Diencephalon (tissue), 1 donor: ENCODE results near the gene PLCD3. TPM values are rescaled to one million over a fixed set of nuclear protein-coding genes. Genes with fewer than 3 reads are reported as not detected.

Source experiments
- small RNA-seq: library from RNA; depleted of rRNA; stranded (forward); fragments of <200 nt; gene quantifications from one replicate; pipeline ENCODE3, GENCODE V24; 2014
- total RNA-seq: library from RNA; depleted of rRNA; stranded (reverse); fragments of >200 nt; gene quantifications from one replicate; pipeline ENCODE4 v1.2.3, GENCODE V29; 2014

The PLCD3 gene
- 14.1 TPM for total RNA-seq

GRCh38 chr17:45132320-45132571, at the start of gene PLCD3:
Gene PLCD3, minus strand, starts transcription at chr17:45132515. Its CDS starts 105 bp downstream, at chr17:45132410.

GRCh38 chr17:45161288-45162024, 29.1 kb upstream of the PLCD3 start, which contains the start of gene HEXIM2:
Gene HEXIM2, plus strand, starts transcription at chr17:45161875. Its CDS starts 919 bp downstream, at chr17:45162794.

GRCh38 chr17:45148183-45149036, 16.1 kb upstream of the PLCD3 start, which contains the start of gene HEXIM1:
Gene HEXIM1, plus strand, starts transcription at chr17:45148475. Its CDS starts 716 bp downstream, at chr17:45149191.

GRCh38 chr17:45135192-45135977, 3.1 kb upstream of the PLCD3 start, which contains the start of gene ACBD4:
Gene ACBD4, plus strand, starts transcription at chr17:45135687. Its CDS starts 458 bp downstream, at chr17:45136145.

GRCh38 chr17:45060797-45061605, 71.3 kb downstream of the PLCD3 start, which contains the start of gene NMT1:
Gene NMT1, plus strand, starts transcription at chr17:45061317. Its CDS starts 13 bp downstream, at chr17:45061330.

Small RNA genes lying within 50 kb of the gene (small RNA-seq; reads per million reads assigned to genes)
- gene MIR6784 (not detected), gene RF00019 (not detected)

Other genes starting within 250 kb of the PLCD3 start
- gene EFTUD2, start 233.1 kb downstream of the PLCD3 start, total RNA-seq: 101 TPM
- gene GFAP, start 217.0 kb downstream of the PLCD3 start, total RNA-seq: 1,198 TPM
- gene KIF18B, start 184.7 kb downstream of the PLCD3 start, total RNA-seq: 1.4 TPM
- 8.3 TPM for gene C1QL1, start 164.2 kb downstream of the PLCD3 start, total RNA-seq
- 49.8 TPM for gene DCAKD, start 80.9 kb downstream of the PLCD3 start, total RNA-seq
- 35.1 TPM for gene NMT1, start 71.2 kb downstream of the PLCD3 start, total RNA-seq
- gene ACBD4, start 3.2 kb upstream of the PLCD3 start, total RNA-seq: 3.5 TPM
- gene HEXIM1, start 16.0 kb upstream of the PLCD3 start, total RNA-seq: 14.1 TPM
- 10.4 TPM for gene HEXIM2, start 29.4 kb upstream of the PLCD3 start, total RNA-seq
- 11.1 TPM for gene FMNL1, start 89.4 kb upstream of the PLCD3 start, total RNA-seq
- gene SPATA32, start 129.6 kb upstream of the PLCD3 start, total RNA-seq: not detected
- 1.6 TPM for gene MAP3K14, start 184.5 kb upstream of the PLCD3 start, total RNA-seq